ENCODE measurements around the gene HOXC11. TPM values are rescaled to one million over a fixed set of nuclear protein-coding genes. Genes with fewer than 3 reads are reported as not detected.
A peak's percentile ranks its signal among the peaks of the same experiment; 100 is the strongest.

The HOXC11 gene
- not detected in 2 replicates for total RNA-seq (2013; cell fraction: nucleolus; rRNA removed)
- total RNA-seq (2014; rRNA removed) (not detected in 2 replicates), total RNA-seq (2014; rRNA removed; fragmentation: Illumina TruSeq; extraction: Trizol) (not detected in 2 replicates), total RNA-seq (2021) (not detected in 2 replicates), polyA plus RNA-seq (2011; rRNA removed) (not detected in 2 replicates), polyA plus RNA-seq (2014; fragmentation: Illumina TruSeq; extraction: Trizol) (not detected in 2 replicates), polyA plus RNA-seq (2014; fragmentation: Nextera tagmentation; extraction: Ambion mirVana) (not detected), polyA plus RNA-seq (2014; rRNA removed) (not detected in 2 replicates), polyA plus RNA-seq (2016; fragmentation: Nextera tagmentation; extraction: Ambion mirVana) (not detected), polyA minus RNA-seq (2011; rRNA and poly(A)+ RNA removed) (not detected in 2 replicates), Bru-seq, nascent RNA (not detected), BruChase-seq, experiment 1, labeled RNA remaining after a 6-hour chase (not detected), BruChase-seq, experiment 2, labeled RNA remaining after a 2-hour chase (percentile 22 among the genes with signal in this experiment)
- 0.12 TPM for polyA plus RNA-seq (2011; ENCODE audit: low read depth)
- not detected in 2 replicates for polyA plus RNA-seq (2011; cell fraction: cytosol; rRNA removed)
- polyA plus RNA-seq (2011; cell fraction: nucleus; rRNA removed) = not detected in 2 replicates
- not detected in 2 replicates for polyA plus RNA-seq (2012)
- polyA minus RNA-seq (2011; cell fraction: cytosol; rRNA and poly(A)+ RNA removed) = 0.73 TPM in 1 of 2 replicates, not detected in the other
- not detected in 2 replicates for polyA minus RNA-seq (2011; cell fraction: nucleus; rRNA and poly(A)+ RNA removed)
- long read RNA-seq, experiment 1 = 0 reads
- long read RNA-seq, experiment 2 = 0 reads

DNA sequence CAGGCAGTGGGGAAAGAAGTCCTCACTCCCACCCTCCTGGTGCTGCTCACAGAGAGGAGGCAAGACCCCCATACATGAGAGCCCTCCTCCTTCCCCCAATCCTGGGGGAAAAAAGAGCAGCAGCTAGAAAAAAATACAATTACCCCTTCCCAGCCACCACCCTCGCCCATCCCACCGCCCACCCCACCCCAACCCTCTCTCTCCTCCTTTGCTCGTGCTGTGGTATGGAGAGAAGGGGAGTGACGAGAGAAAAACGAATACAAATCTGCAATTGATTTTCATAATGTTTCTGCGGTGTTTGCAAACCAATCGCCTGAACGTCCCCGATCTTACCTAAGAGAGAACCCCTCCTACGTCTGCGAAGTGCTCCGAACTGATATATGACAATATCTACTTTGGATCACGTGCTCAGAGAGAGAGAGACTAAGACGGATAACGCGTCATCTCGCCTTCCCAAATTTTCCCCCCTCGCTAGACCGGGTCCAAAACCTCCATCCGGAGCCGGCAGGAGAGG is at the start of gene HOXC11:
Gene HOXC11, plus strand, starts transcription at position 405 of the 514 bp plus-strand sequence. CDS start 116 bp downstream, outside the sequence.
- no peak within 1 kb of the TSS for H3K4me3 ChIP-seq
- H3K36me3 ChIP-seq (ENCODE audit: control insufficient read depth in 2 of 2, insufficient read depth in 2 of 2, low read length in 1 of 2) = no peaks in the 10 kb centered on the region
- no peaks in the 10 kb centered on the region; the same call in 1 of the 3 replicates for H3K9me3 ChIP-seq (replicated peaks; ENCODE audit: control insufficient read depth, insufficient read depth, low read length)
- no peak within 1 kb of the TSS for H3K27ac ChIP-seq (ENCODE audit: control insufficient read depth, insufficient read depth)
- no peaks in the 10 kb centered on the region for H3K79me2 ChIP-seq (ENCODE audit: control insufficient read depth, insufficient read depth, low read length)
- ChIA-PET SMC1A (ENCODE audit: uncharacterized antibody, unreplicated experiment) (no interaction called here), POLR2A (no interaction called here), RAD21 (ENCODE audit: unreplicated experiment) (no interaction called here), CTCF (no interaction called here)
- peaks cover 28 to 36% of the 10 kb centered on the region in 2 experiments for H3K27me3 ChIP-seq (replicated peaks in 1 of 2; ENCODE audit: control insufficient read depth in 2 of 2, insufficient read depth in 2 of 2, low read length in 1 of 2)
- FAIRE-seq (no peak), ATAC-seq (no peak), DNase-seq (ENCODE audit: low read depth, low spot score) (no peak)
- intact Hi-C loops (cut with micrococcal nuclease; ENCODE audit: unreplicated experiment) = no loop called here
- BruUV-seq (replicated peaks) = no TSS peak
- no peak for TF ChIP-seq RUNX3 (IDR thresholded peaks at IDR 0.05; ENCODE audit: low read length)
- no peak for TF ChIP-seq SREBF2 (IDR thresholded peaks at IDR 0.05; ENCODE audit: low read length)
- TF ChIP-seq EZH2 (IDR thresholded peaks at IDR 0.05; ENCODE audit: borderline replicate concordance, control insufficient read depth, low read depth, low read length) = 0 out of 2 replicates have a peak, but pooled peaks have one; percentile 34
- H2AFZ ChIP-seq (ENCODE audit: control insufficient read depth, low read depth, low read length) = no peak within 1 kb of the TSS
- WGBS (ENCODE audit: insufficient coverage, insufficient replicate concordance, low lambda C conversion rate, missing lambda C conversion rate) = 47% methylated on average over 14 of the region's 21 CpGs
- no peak within 1 kb of the TSS for H3K9ac ChIP-seq (ENCODE audit: control insufficient read depth, insufficient read depth, low read length)
- H3K4me2 ChIP-seq (ENCODE audit: control insufficient read depth, insufficient read depth) = no peak within 1 kb of the TSS
- in situ Hi-C loops (cut with MboI) = no loop called here
- peaks cover 5% of the 10 kb centered on the region for H3K4me1 ChIP-seq (ENCODE audit: control insufficient read depth, insufficient read depth, low read length)
- no peaks in the 10 kb centered on the region; the same call in 1 of the 2 replicates for H4K20me1 ChIP-seq (ENCODE audit: control insufficient read depth, insufficient read depth)

Data from GM12878 (cell line).